ENCODE data around the gene FSHB. TPM values are rescaled to one million over a fixed set of nuclear protein-coding genes. Genes with fewer than 3 reads are reported as not detected.
"Not testable (repeated sequence)": the region's sequence is repeated elsewhere in the genome, so short reads cannot be mapped to it uniquely, and the experiment has no call there.

The FSHB gene
- not detected for total RNA-seq
- total RNA-seq = 0 reads per million in 2 donors

DNA sequence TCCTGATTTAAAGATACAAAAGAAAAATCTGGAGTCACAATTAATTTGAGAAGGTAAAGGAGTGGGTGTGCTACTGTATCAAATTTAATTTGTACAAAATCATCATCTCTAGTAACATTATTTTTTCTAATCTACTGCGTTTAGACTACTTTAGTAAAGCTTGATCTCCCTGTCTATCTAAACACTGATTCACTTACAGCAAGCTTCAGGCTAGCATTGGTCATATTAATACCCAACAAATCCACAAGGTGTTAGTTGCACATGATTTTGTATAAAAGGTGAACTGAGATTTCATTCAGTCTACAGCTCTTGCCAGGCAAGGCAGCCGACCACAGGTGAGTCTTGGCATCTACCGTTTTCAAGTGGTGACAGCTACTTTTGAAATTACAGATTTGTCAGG lies at the start of gene FSHB:
Gene FSHB (plus strand): TSS at position 301 of the 400 bp plus-strand sequence. CDS start 889 bp downstream, outside the sequence.
- ATAC-seq (no peak), DNase-seq (no peak)
- no peaks in the 10 kb centered on the region for H3K9me3 ChIP-seq (ENCODE audit: control insufficient read depth, low read length, poor library complexity, severe bottlenecking)
- H3K27ac Mint-ChIP-seq = no peak within 1 kb of the TSS
- no peak within 1 kb of the TSS for H3K4me3 Mint-ChIP-seq
- H3K27me3 Mint-ChIP-seq = peaks cover 10% of the 10 kb centered on the region
- H3K36me3 Mint-ChIP-seq (ENCODE audit: low read depth) = peaks cover 3% of the 10 kb centered on the region
- no peaks in the 10 kb centered on the region for H3K4me1 Mint-ChIP-seq

DNA sequence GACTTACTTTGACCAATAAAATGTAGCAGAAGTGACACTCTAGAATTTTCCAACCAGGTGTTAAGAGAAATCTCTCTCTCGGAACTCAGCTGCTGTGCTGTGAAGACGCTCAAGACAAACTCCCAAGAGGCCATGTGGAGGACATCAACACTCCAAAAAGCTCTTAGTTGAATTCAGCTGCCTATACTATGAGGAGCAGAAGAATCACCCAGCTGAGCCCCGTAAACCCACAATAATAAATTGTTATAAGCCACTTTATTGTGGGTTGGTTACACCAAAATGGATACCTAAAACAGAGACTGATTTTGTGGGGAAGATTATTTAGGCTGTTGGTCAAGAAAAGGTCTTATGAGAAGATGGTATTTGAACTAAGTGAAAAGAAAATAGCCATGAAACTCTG lies 44.1 kb upstream of the FSHB start:
- DNase-seq (no peak), ATAC-seq (no peak)

DNA sequence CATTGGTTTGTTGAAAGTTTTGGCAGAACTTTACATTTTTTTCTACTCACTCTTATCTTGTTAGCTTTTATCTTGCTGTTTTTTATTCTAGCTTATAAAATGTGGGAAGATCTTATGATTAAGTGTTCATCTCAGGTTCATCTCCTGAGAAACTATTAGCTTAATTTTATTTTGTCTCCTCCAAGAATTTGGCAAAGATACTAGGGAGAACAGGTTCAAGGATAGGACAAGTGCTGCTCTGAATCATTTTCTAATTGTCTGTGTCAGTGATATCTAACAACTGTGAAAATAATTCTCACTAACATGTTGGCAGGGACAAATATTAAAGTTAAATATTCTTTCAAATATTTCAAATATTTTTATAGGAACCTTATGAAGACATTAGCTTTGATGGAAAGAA lies 38.2 kb upstream of the FSHB start:
- Mint-ChIP-seq H3K27me3 (peaks cover 35% of the 10 kb centered on the region), H3K27ac (no peak overlapping the region), H3K36me3 (ENCODE audit: low read depth) (no peaks in the 10 kb centered on the region), H3K4me1 (peaks cover 2% of the 10 kb centered on the region), H3K4me3 (no peak overlapping the region)
- no peak for DNase-seq
- H3K9me3 ChIP-seq (ENCODE audit: control insufficient read depth, low read length, poor library complexity, severe bottlenecking) = no peaks in the 10 kb centered on the region
- ATAC-seq = no peak

More for the DNA sequence above, 44.1 kb upstream of the FSHB start:
- H3K4me1 Mint-ChIP-seq = no peaks in the 10 kb centered on the region
- no peak overlapping the region for H3K27ac Mint-ChIP-seq
- H3K36me3 Mint-ChIP-seq (ENCODE audit: low read depth) = no peaks in the 10 kb centered on the region
- H3K27me3 Mint-ChIP-seq = peaks cover 16% of the 10 kb centered on the region
- H3K9me3 ChIP-seq (ENCODE audit: control insufficient read depth, low read length, poor library complexity, severe bottlenecking) = no peaks in the 10 kb centered on the region
- no peak overlapping the region for H3K4me3 Mint-ChIP-seq

DNA sequence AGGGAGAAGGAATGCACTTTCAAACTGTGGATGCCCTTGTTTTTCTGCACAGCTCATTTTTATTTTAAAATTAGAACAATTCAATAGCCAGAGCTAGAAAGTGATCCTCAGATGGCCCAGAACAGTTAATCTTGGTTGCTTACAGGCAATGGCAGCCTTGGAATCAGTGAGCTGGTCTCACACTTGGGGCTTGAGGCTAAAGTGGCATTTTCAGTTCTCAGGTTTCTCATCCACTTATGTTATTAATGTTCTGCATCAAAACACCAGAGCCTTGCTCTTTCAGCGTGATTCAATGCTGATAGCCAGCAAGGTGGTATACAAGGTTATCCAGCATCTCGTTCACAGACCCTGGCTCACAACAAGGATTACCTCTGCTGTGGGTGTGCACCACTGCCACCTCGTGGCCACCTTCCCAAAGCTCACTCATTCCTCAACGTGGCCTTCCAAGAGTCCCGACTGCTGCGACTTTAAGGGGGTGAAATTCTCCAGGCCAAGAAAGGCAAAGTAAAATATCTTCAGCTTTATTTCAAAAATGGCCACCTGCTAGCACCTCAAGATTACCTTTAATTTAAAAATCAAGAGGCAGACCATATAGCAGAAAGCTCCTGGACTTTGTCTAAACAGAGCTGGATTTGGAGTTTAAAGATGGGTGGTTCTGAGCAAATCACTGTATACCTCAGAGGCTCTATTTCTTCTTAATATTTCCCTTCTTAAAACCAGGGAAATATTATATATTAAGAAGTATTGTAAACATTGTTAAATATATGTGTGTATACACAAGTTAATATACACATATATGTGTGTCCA lies 34.2 kb upstream of the FSHB start:
- peak; percentile 72 for ATAC-seq
- Mint-ChIP-seq H3K4me1 (peaks cover 2% of the 10 kb centered on the region), H3K36me3 (ENCODE audit: low read depth) (no peaks in the 10 kb centered on the region)

DNA sequence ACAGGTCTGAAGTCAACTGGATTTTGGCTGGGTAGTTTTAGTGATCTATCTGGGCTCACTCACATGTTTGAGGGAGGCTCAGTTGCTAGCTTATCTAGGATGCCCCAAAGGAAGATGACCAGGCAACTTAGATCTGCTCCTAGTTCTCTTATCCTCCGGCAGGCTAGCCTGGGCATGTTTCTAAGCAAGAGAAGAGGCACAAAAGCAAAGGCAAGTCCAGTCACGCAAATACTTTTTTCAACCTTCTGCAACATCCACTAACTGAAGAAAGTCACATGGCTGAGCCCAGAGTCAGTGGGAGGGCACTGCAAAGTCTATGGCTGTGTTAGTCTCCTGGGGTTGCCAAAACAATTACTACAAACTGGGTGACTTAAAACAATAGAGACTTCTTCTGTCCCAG lies 32.9 kb upstream of the FSHB start:
- no peak for DNase-seq
- no peaks in the 10 kb centered on the region for H3K9me3 ChIP-seq (ENCODE audit: control insufficient read depth, low read length, poor library complexity, severe bottlenecking)
- no peaks in the 10 kb centered on the region for H3K4me1 Mint-ChIP-seq
- H3K4me3 Mint-ChIP-seq = no peak overlapping the region
- H3K27ac Mint-ChIP-seq = no peak overlapping the region
- H3K27me3 Mint-ChIP-seq = peaks cover 16% of the 10 kb centered on the region
- no peak for ATAC-seq
- no peaks in the 10 kb centered on the region for H3K36me3 Mint-ChIP-seq (ENCODE audit: low read depth)

More for the DNA sequence above, 34.2 kb upstream of the FSHB start:
- peak in 2 of 3 donors; percentile 10 to 17 for DNase-seq
- no peaks in the 10 kb centered on the region for H3K9me3 ChIP-seq (ENCODE audit: control insufficient read depth, low read length, poor library complexity, severe bottlenecking)
- Mint-ChIP-seq H3K4me3 (no peak overlapping the region), H3K27me3 (peaks cover 26% of the 10 kb centered on the region), H3K27ac (no peak overlapping the region)

DNA sequence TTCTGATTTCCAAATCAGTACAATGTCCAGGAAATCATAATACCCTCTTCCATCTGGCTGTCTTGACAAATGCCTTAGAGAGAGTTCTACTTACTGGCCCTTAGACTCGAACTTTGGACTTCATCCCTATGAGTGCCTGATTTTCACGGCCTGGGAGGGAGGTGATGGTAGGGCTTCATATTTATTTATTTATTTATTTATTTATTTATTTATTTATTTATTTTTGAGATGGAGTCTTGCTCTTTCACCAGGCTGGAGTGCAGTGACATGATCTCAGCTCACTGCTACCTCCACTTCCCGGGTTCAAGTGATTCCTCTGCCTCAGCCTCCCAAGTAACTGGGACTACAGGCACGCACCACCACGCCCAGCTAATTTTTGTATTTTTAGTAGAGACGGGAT lies 27.8 kb upstream of the FSHB start:
- not testable (repeated sequence) for H3K4me1 Mint-ChIP-seq; H3K4me3 Mint-ChIP-seq; DNase-seq; H3K9me3 ChIP-seq (ENCODE audit: control insufficient read depth, low read length, poor library complexity, severe bottlenecking); H3K36me3 Mint-ChIP-seq (ENCODE audit: low read depth); H3K27ac Mint-ChIP-seq; ATAC-seq
- peaks cover 11% of the 10 kb centered on the region for H3K27me3 Mint-ChIP-seq

DNA sequence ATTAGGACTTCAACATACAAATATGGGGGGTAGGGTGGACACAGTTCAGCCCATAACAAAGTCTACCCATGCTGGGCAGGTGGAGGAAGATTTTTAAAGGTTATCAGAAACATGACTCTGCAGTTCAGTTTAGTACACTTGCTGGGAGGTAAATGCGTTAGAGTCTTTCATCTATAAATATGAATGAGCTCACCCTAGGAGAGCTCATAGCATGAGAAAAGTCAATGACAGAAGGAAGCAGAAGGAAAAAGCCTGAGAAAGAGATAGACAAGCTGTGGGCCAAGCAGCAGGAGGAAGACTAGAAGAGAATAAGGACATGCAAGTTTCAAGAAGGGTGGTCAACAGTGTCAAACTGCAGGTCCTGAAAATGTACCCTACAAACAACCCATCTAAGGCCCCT lies 27.0 kb upstream of the FSHB start:
- H3K27me3 Mint-ChIP-seq = peaks cover 12% of the 10 kb centered on the region
- no peaks in the 10 kb centered on the region for H3K36me3 Mint-ChIP-seq (ENCODE audit: low read depth)
- peaks cover 3% of the 10 kb centered on the region for H3K4me1 Mint-ChIP-seq
- H3K9me3 ChIP-seq (ENCODE audit: control insufficient read depth, low read length, poor library complexity, severe bottlenecking) = no peaks in the 10 kb centered on the region
- ATAC-seq (no peak), DNase-seq (no peak)
- no peak overlapping the region for H3K4me3 Mint-ChIP-seq
- no peak overlapping the region for H3K27ac Mint-ChIP-seq

DNA sequence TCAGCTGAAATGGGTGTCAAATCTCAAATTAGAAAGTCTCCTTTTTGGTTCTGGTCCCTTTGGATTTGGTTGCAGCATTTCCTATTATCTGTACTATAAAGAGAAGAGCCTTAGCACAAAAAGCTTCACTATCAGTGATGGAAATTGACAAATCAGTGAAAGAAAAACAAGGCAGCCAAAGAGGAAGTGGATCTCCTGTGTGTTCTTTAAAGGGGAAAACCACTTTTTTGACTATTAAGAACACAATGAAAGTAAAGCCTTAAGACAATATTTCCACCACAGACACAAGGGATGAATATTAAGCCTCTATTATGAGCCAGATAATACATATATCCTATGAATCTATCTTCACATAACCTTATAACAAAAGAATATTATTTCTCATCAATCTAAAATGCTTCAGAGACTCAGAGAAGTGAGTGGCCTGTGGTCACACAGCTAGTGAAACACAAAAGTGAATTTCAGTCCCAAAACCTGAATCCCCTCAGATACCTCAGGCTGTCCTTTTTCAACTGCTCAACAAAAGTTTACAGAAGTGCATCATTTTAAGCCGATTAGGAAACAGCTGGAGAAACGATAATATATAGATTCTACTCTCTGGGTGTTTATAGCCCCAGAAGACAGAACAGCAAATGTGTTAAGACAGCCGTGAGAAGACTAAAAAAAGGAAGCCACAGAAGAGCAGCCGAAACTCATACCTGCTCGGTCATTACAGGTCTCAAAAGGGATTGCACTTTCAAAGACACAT lies 24.4 kb upstream of the FSHB start:
- no peak for ATAC-seq

DNA sequence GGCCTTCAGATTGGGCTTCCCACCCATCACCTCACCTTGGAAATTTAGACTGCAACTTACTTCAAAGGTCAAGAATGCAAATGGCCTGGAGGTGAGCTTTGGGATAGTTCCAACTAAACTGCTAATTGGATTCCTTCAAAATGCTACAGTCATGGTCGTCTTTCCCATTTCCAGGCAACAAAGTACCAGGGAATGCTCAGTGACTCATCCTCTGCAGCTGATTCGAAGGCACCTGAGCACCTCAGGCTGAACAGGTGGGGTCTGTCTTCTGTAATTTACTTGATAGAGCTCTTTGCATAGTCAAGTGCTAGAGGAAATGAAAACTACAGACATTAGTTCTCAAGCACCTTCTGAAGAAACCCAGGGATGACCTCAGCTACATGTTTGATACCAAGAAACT lies 20.5 kb upstream of the FSHB start:
- H3K27ac Mint-ChIP-seq = no peak overlapping the region
- DNase-seq (no peak), ATAC-seq (no peak)
- H3K36me3 Mint-ChIP-seq (ENCODE audit: low read depth) = no peaks in the 10 kb centered on the region
- H3K4me1 Mint-ChIP-seq = peaks cover 3% of the 10 kb centered on the region
- H3K4me3 Mint-ChIP-seq = no peak overlapping the region
- no peaks in the 10 kb centered on the region for H3K9me3 ChIP-seq (ENCODE audit: control insufficient read depth, low read length, poor library complexity, severe bottlenecking)
- H3K27me3 Mint-ChIP-seq = peaks cover 14% of the 10 kb centered on the region

More for the DNA sequence above, 24.4 kb upstream of the FSHB start:
- DNase-seq = no peak
- no peak overlapping the region for H3K27ac Mint-ChIP-seq
- H3K9me3 ChIP-seq (ENCODE audit: control insufficient read depth, low read length, poor library complexity, severe bottlenecking) = no peaks in the 10 kb centered on the region
- no peak overlapping the region for H3K4me3 Mint-ChIP-seq
- H3K27me3 Mint-ChIP-seq = peaks cover 14% of the 10 kb centered on the region
- H3K36me3 Mint-ChIP-seq (ENCODE audit: low read depth) = no peaks in the 10 kb centered on the region
- H3K4me1 Mint-ChIP-seq = peaks cover 3% of the 10 kb centered on the region

DNA sequence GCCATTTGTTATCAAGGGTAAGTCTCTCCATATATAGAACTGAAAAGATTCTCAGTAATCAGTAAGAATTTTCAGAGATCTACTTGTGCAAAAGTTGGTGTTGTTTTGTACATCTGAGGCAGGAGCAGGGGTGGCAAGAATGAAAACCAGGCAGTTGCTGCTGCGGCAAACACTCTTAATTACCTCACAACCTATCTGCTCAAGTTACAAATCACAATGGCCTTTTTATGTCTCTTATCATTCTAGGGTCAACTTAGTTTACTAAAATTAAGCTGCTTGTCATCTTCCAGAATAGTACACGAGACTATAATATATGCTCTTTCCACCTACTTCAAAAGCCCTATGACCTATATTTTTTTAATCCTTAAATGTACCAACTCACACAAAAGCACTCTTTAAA lies 14.3 kb upstream of the FSHB start:
- no peaks in the 10 kb centered on the region for H3K4me1 Mint-ChIP-seq
- H3K36me3 Mint-ChIP-seq (ENCODE audit: low read depth) = peaks cover 2% of the 10 kb centered on the region
- H3K4me3 Mint-ChIP-seq = no peak overlapping the region
- peaks cover 13% of the 10 kb centered on the region for H3K27me3 Mint-ChIP-seq
- H3K27ac Mint-ChIP-seq = no peak overlapping the region
- DNase-seq = no peak
- ATAC-seq = no peak
- H3K9me3 ChIP-seq (ENCODE audit: control insufficient read depth, low read length, poor library complexity, severe bottlenecking) = no peaks in the 10 kb centered on the region

DNA sequence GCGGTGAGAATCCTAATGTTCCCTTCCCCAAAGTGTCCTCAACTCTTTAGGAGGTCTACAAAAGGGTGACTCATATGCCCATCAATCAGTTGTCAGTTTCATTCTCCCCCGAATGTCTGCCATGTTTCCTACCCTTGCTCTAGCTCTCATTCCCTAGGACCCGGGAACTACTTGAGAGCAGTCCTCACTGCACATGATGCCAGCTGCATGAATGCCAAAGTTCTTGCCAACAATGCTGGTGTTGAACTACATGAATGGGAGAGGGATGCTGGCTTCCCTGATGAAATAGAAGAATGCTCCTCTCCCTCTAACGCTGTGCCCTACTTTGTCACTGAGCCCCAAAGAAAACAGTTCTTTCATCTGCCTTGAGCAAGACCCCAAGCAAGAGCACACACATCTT lies 12.5 kb upstream of the FSHB start:
- Mint-ChIP-seq H3K4me1 (no peaks in the 10 kb centered on the region), H3K27me3 (peaks cover 19% of the 10 kb centered on the region), H3K27ac (no peak overlapping the region), H3K4me3 (no peak overlapping the region), H3K36me3 (ENCODE audit: low read depth) (peaks cover 2% of the 10 kb centered on the region)
- DNase-seq = no peak
- H3K9me3 ChIP-seq (ENCODE audit: control insufficient read depth, low read length, poor library complexity, severe bottlenecking) = no peaks in the 10 kb centered on the region
- ATAC-seq = no peak

DNA sequence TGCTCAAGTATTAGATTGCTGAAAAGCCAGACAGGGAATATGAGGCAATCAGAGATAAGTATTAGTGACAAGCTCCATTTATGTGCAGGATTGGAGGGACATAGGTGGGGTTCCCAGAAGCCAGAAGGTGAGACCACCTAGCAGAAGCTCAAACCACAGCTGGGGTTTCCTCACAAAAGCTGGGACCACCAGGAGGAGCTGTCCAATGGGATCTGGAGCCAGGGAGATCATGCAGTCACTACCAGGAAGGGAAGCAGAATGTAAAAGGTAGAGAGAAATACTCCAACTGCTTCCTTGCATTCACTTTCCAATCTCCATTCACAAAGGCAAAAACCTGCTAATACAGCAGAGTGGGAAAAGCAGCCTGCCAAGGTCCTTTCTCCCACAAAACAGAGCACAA lies 5.2 kb upstream of the FSHB start:
- H3K36me3 Mint-ChIP-seq (ENCODE audit: low read depth) = peaks cover 3% of the 10 kb centered on the region
- DNase-seq (no peak), ATAC-seq (no peak)
- H3K4me1 Mint-ChIP-seq = no peaks in the 10 kb centered on the region
- H3K9me3 ChIP-seq (ENCODE audit: control insufficient read depth, low read length, poor library complexity, severe bottlenecking) = no peaks in the 10 kb centered on the region
- no peak overlapping the region for H3K27ac Mint-ChIP-seq
- H3K27me3 Mint-ChIP-seq = peaks cover 17% of the 10 kb centered on the region
- no peak overlapping the region for H3K4me3 Mint-ChIP-seq

DNA sequence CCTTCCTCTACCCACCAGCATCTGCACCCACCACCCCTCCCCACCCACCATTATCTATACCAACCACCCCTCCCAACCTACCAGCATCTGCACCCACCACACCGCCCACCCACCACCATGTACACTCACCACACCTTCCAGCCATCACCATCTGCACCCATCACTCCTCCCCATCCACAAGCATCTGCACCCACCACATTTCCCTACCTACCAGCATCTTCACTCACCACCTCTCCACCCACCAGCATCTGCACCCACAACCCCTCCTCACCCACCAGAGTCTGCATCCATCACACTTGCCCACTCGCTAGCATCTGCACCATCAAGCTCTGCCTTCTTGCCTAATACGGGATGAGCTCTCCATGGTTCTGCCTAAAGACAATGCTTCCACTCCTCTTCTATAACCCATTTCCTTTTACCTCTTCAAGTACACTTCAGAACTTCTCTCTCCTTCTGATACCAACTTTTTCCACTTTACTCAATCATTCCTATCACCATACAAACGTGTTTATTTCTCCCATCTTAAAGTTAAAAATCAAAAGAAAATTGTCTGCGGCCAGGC lies 2.4 kb upstream of the FSHB start:
- H3K27ac Mint-ChIP-seq = no peak overlapping the region
- ATAC-seq (no peak), DNase-seq (no peak)
- no peaks in the 10 kb centered on the region for H3K9me3 ChIP-seq (ENCODE audit: control insufficient read depth, low read length, poor library complexity, severe bottlenecking)
- H3K4me3 Mint-ChIP-seq = no peak overlapping the region
- no peaks in the 10 kb centered on the region for H3K4me1 Mint-ChIP-seq
- H3K36me3 Mint-ChIP-seq (ENCODE audit: low read depth) = peaks cover 3% of the 10 kb centered on the region
- peaks cover 10% of the 10 kb centered on the region for H3K27me3 Mint-ChIP-seq
